VCaP (cell line): ENCODE results near the gene GNAO1.

Experiments
- H3K27ac ChIP-seq: fragments of 450-650 bp; 2 replicates; pipeline ENCODE4 v1.5.1; 2017
- CTCF ChIP-seq: fragments of 450-650 bp; conservative IDR thresholded peaks from 2 replicates; pipeline ENCODE4 v1.5.1; 2017; ENCODE audit warnings: mild to moderate bottlenecking, moderate library complexity

GNAO1 gene

GRCh38 chr16:56350491-56351405, 159.5 kb downstream of the GNAO1 start:
- TF ChIP-seq CTCF = no peak
- no peak overlapping the region for H3K27ac ChIP-seq

GRCh38 chr16:56351481-56351880, 160.2 kb downstream of the GNAO1 start:
- H3K27ac ChIP-seq = no peak overlapping the region
- no peak for TF ChIP-seq CTCF

GRCh38 chr16:56352351-56353053, 161.2 kb downstream of the GNAO1 start:
- TF ChIP-seq CTCF = no peak
- no peak overlapping the region for H3K27ac ChIP-seq

GRCh38 chr16:56353054-56353921, 162.0 kb downstream of the GNAO1 start:
- H3K27ac ChIP-seq = no peak overlapping the region
- TF ChIP-seq CTCF = no peak

GRCh38 chr16:56354016-56354415, 162.7 kb downstream of the GNAO1 start:
- no peak for TF ChIP-seq CTCF
- no peak overlapping the region for H3K27ac ChIP-seq

GRCh38 chr16:56354746-56355145, 163.5 kb downstream of the GNAO1 start:
- no peak overlapping the region for H3K27ac ChIP-seq
- no peak for TF ChIP-seq CTCF

- no peak overlapping the region for H3K27ac ChIP-seq
- no peak for TF ChIP-seq CTCF
These were observed 163.9 kb downstream of the GNAO1 start for GRCh38 chr16:56355221-56355620.
